SW480 (cell line): ENCODE measurements around the gene LMF1.
"Not testable (repeated sequence)": the region's sequence is repeated elsewhere in the genome, so short reads cannot be mapped to it uniquely, and the experiment has no call there.

Experiments
- DNase-seq: peaks from one replicate; pipeline ENCODE4 v3.0.0-alpha.2; 2016; ENCODE audit warnings: low spot score

LMF1 gene

DNA sequence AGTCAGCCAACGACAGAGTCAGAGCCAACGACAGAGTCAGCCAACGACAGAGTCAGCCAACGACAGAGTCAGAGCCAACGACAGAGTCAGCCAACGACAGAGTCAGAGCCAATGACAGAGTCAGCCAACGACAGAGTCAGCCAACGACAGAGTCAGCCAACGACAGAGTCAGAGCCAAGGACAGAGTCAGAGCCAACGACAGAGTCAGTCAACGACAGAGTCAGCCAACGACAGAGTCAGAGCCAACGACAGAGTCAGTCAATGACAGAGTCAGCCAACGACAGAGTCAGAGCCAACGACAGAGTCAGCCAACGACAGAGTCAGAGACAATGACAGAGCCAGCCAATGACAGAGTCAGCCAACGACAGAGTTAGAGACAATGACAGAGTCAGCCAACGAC lies 22.0 kb downstream of the LMF1 start:
- not testable (repeated sequence) for DNase-seq

DNA sequence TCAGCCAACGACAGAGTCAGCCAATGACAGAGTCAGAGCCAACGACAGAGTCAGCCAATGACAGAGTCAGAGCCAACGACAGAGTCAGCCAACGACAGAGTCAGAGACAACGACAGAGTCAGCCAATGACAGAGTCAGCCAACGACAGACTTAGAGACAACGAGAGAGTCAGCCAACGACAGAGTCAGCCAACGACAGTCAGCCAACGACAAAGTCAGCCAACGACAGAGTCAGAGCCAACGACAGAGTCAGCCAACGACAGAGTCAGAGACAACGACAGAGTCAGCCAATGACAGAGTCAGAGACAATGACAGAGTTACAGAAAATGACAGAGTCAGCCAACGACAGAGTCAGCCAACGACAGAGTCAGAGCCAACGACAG lies 22.9 kb downstream of the LMF1 start:
- not testable (repeated sequence) for DNase-seq

DNA sequence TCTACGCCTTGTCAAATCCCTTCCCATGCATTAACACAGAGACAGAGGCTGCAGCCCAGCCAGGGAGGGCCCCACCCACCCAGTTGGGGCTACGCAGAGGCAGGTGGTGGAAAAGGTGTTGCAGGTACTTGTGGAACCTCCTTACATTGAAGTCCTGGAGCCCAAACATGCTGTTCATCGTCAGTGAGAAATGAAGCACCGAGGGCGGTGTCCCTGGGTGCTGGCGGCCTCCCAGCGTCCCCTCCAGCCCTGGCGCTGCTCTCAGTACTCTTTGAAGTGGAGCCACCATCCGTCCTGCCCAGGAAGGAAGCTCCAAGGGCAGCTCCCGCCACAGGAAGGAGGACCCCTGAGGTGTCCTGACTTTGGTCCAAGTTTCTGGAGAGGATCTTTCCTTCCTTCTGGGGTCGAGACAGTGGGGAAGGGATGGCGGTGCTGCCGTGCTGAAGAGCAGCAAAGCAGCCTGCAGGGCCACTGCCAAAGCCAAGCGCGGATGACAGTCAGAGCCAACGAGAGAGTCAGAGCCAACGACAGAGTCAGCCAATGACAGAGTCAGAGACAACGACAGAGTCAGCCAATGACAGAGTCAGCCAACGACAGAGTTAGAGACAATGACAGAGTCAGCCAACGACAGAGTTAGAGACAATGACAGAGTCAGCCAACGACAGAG lies 23.4 kb downstream of the LMF1 start:
- DNase-seq = no peak

DNA sequence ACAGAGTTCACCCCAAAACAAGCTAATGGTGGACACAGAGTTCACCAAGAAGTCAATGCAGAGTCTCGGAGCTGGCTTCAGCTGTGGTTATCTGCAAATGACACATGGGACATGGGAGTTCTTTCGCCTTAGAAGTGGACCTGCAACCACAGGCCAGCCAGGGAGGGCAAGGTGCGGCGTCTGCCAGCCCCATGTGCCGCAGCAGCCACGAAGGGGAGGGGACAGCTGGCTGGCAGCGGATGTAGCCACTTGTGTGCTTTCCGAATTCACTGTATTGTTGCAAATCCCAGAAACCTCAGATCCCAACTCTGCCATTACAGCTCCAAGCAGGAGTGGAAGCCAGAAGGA lies 24.8 kb downstream of the LMF1 start:
- DNase-seq = no peak

DNA sequence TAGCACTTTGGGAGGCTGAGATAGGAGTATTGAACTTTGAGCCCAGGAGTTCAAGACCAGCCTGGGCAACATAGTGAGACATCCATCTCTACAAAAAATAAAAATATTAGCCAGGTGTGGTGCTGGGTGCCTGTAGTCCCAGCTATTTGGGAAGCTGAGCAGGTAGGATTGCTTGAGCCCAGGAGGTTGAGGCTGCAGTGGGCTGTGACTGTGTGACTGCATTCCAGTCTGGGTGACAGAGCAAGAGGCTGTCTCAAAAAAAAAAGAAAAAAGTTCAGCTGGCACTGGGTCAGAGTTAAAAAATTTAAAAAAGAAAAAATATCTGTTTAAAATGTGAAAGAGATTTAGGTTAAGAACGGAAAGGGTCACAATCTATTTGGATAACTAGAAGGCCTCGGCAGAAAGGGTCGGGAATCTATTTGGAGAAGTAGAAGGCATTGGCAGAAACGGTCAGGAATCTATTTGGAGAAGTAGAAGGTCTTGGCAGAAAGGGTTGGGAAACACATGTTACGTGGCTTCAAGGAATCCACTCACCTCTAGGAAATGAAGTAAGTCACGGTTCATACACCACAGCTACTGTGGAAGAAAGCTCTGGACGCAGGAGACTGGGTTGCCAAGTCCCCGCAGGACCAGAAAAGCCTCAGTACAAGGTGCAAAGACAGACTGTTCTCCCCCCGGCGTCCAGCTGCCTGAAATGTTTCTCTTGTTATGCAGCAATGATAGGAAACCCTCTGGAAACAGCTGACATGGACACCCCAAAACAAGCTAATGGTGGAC lies 25.3 kb downstream of the LMF1 start:
- no peak for DNase-seq

DNA sequence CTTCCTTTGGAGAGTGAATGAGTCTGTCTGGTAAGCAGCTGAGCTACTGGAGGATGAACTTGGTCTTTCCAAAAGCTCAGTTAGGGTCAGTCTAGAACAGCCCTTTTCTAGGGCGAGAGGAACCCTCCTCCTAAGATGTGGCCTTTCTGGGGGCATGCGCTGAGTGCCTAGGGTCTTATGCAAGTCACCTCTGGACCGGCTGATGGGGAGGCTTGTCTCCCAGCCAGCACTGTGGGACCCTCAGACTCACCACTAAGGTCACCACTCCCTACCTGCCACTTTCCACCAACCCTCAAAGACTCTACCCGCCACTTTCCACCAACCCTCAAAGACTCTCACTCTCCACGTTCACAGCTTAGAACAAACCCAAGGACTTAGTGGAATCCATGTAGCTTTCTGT lies 26.8 kb downstream of the LMF1 start:
- no peak for DNase-seq

DNA sequence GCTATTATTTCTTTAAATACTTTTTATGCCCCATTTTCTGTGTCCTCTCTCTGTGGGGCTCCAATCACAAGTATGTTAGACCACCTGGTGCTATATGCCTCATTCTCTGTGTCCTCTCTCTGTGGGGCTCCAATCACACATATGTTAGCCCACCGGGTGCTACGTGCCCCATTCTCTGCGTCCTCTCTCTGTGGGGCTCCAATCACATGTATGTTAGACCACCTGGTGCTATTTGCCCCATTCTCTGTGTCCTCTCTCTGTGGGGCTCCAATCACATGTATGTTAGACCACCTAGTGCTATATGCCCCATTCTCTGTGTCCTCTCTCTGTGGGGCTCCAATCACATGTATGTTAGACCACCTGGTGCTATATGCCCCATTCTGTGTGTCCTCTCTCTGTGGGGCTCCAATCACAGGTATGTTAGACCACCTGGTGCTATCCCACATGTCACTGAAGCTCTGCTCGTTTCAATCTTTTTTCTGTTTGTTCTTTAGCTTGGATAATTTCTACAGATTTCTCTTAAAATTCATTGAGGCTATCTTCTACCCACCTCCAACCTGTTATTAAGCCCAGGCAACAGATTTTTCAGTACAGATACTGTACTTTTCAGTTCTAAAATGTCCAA lies 28.2 kb downstream of the LMF1 start:
- no peak for DNase-seq

DNA sequence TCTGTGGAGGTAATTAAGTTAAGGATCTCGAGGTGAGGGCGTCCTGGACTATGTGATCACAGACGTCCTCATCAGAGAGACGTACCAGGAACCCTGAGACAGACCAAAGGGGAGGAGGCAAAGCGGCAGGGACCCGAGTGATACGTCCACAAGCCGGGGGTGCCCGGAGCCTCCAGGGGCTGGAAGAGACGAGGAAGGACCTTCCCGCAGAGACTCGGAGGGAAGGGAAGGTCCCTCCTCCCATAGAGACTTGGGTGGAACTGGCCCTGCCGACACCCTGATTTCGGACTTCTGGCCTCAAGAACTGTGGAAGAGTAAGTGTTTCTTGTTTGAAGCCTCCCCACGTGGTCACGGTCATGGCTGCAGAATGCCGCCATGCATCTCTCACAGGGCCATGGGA lies 30.8 kb downstream of the LMF1 start:
- DNase-seq = no peak

DNA sequence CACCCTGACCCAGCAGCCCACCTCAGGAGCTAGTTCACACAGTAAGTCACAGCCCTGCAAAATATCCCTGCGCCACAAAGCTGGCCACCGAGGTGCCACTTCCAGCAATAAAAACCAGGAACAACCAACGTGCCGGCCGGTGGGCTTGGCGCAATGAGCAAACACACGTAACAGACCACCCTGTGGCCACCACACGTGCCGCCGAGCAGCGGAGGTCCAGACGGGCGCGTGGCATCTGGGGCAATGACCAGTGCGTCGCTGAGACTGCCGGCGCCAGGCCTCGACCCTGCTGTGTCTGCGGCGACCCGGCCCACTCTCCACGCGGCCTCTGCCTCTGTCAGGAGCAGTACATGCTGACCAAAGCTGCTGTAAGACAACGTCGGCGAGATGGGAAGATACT lies 31.5 kb downstream of the LMF1 start:
- no peak for DNase-seq

DNA sequence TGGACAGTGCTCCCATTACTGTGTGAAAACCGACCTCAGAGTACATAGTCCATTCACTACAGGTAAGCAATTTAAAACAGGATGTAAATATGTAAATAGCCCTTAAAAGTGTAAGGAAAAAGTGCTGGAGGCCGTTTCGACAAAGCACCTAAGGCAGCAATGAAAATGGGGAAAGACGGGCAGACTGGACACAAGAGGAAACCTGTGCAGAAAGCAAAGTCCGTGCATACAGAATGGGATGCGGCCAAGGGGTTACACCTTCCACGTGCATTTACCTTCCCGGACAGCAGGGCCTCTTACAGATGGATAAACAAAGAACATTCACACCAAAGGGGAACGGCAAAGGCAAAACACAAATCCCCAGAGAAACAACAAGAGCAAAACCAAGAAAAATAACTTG lies 32.0 kb downstream of the LMF1 start:
- no peak for DNase-seq

DNA sequence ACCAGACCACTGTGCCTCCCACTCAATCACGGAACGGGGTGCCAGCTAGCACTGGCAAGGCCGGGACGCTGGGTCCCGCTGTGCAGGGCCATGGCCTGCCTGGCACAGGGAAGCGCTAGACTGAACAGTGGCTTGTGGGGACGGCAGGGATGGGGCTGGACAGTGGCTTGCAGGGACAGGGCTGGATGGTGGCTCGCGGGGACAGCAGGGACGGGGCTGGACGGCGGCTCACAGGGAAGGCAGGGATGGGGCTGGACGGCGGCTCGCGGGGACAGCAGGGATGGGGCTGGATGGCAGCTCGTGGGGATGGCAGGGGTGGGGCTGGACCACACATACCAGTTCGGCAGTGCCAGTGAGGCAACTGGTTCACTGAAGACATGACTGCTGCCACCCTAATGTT lies 32.6 kb downstream of the LMF1 start:
- no peak for DNase-seq

DNA sequence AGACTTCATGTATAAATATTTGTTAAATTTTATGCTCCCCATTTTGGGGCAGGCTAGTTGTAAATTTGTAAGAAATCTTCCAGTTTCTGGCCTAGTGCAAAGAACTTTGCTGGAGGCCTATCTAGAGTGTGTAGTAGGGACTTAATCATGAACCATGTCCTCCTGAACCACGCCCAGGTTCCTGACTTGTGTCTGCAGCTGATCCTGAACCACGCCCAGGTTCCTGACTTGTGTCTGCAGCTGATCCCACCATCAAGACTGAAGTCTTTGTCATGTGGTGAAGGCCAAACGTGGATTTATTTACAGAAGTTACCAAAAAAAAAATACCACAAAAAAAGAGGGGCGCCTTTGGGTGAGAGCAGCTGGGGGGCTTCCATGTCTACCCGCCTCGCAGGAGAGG lies 33.1 kb downstream of the LMF1 start:
- peak; percentile 13 for DNase-seq

DNA sequence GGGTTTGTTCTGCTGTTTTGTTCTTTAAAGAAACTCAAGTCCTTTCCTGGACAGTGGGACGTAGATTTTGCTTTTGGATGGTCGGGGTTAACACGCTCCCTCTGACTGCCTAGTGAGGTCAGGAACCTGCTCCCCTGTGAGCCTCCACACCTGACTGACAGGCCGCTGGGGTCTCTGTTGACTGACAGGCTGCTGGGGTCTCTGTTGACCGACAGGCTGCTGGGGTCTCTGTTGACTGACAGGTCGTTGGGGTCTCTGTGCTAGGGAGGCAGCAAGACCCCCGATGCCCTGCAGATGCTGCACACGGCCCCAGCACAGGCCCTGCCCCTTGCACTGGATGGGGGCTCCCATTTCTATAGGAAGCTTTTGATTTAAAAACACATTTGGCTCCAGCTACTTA lies 33.5 kb downstream of the LMF1 start:
- DNase-seq = no peak

DNA sequence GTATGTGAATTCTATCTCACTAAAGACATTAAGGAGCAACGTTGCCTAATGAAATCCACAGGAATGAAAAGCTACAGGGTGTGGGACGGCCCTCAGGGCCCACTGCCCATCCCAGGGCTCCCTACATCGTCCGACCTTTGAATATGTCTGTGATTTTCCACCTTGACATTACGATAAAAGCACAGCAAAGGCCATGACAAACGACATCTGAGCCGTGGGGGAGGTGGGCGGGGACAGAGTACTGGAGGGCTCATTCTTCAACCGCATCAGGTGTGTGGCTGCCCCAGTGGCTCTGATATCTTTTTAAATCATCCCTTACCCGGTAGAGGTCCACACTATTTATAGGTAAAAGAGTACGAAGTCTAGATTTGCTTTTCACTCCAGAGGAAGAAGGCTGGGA lies 35.1 kb downstream of the LMF1 start:
- no peak for DNase-seq

DNA sequence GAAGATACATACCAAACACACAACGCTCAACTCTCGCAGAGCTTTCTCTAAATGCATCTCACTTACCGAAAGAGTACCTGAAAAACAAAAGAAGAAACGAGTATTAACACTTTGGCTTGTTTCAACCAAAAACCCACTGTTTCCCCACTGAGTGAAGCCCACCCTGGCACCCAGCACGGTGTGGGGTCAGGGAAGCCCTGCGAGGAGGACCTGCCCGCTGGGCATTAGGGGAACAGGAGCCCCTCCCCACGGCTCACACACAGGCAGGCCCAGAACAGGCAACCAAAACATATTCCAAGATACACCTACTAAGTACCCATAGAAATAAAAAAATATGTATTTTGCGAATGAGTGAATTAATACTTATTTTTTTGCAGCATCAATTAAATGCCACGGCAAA lies 36.6 kb downstream of the LMF1 start:
- DNase-seq = no peak

DNA sequence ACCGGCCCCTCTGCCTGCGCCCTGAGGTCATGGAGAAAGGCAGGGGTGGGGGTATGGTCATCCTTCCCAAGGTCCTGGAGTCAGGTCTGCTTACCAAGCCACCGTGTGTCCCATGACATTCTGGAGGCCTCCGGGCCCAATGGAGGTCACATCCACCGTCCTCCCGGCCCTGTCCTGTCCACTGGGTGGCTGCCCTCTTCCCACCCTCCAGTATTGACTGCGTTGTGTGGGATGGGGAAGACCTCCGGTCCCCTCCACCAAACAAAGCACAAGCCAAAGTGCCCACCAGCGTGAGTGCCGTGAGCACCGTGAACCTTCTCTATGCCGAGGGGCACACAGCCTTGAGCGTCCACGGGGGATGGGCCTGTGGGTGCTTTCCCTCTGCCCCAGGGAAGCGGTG lies 37.2 kb downstream of the LMF1 start:
- no peak for DNase-seq

DNA sequence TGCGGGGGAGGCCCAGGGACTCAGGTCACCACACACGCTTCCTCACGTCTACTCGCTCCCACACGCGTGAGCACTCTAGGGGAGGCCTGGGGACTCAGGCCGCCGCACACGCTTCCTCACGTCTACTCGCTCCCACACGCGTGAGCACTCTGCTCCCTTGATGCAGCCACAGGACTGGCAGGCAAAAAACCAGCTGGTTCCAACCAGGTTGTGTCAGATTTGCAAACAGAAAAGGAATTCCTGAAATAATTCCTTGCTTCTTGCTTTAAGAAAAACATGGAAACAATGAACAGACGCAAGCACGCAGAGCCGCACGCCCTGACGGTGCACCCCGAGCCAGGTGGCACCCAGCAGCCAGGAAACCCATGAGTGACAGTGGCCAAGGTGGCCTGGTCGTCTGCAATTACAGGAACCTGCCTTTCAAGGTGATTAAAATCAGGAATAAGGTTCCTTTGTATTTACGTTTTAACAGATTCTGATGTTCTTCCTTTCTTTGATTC lies 37.9 kb downstream of the LMF1 start:
- no peak for DNase-seq

DNA sequence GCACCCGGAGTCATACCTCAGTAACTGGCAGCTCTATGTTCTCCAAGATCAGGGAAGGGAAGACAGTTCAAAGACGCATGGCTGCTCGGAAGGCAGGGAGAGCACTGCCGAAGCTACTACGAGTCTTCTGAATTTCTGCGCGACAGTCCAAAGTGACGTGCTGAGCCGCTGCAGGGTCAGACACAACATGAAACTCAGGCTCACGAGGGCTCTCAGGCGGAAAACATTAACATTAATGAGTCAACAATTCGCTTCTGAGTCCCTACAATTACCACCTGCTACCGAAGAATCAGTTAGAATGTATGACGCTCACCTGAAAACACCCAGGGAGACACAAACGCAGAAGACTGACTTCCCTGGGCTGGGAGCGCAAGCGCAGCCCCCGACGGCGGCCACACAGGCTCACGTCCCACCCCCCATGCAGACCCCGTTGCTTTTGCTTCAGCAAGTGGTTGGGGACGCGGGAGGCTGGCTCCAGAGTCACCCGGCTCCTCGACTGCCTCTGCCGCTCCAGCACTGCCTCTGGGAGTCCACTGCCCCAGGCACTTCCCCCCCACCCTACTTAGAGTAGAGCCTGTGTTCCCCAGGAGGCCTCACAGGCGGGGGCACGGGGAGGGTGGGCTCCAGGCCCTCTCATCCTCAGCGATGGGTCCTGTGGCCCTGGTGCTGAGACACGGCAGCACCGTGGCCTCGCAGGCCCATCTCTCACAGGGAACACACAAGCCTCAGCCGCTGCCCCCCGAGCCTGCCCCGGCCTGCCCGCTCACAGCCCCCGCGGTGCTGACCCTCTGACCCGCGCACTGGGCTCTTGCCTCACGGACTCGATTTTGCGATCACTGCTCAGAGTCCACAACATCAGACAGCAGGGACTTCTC lies 38.9 kb downstream of the LMF1 start:
- DNase-seq = no peak

DNA sequence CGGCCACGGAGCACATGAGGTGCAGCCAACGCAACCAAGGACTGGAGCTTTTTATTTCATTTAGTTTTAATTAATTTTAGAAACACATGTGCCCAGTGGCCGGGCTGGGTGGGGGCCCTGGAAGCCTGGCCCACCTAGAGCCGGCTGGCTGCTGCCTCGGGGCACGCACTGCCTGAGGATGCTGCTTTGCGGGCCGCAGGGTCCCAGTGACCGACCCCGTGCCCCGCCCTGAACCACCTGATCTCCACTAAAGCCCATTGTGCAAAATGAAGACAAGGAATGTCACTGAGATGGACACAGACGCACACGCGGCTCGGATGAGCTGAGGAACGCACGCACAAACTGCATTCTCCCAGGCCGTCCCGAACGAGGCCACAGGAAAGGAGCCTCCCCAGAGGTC lies 39.6 kb downstream of the LMF1 start:
- DNase-seq = no peak

DNA sequence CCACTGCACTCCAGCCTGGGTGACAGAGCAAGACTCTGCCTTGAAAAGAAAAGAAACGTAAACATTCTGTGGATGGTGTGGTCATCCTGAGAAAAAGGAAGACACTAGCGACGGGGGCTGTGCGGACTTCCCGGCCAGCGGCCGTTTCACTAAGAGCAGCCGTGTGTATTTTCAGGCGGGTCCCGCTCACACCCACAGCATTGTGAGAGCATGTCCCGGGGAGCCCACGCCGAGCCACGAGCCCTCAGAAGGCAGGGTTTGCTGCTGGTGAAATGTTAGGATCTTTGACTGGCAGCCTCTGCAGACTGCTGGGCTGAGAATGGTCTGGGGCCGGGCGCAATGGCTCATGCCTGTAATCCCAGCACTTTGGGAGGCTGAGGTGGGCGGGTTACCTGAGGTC lies 40.3 kb downstream of the LMF1 start:
- no peak for DNase-seq

DNA sequence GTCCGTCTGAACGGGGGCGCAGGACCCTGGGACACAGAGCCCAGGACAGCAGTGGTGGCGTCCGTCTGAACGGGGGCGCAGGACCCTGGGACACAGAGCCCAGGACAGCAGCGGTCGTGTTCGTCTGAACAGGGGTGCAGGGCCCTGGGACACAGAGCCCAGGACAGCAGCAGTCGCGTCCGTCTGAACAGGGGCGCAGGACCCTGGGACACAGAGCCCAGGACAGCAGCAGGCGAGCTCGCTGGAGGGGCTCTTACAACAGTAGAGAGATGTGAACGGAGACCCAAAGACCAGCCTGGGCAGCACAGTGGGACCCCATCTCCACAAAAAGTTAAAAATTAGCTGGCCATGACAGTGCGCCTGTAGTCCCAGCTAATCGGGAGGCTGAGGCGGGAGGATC lies 40.7 kb downstream of the LMF1 start:
- no peak for DNase-seq

DNA sequence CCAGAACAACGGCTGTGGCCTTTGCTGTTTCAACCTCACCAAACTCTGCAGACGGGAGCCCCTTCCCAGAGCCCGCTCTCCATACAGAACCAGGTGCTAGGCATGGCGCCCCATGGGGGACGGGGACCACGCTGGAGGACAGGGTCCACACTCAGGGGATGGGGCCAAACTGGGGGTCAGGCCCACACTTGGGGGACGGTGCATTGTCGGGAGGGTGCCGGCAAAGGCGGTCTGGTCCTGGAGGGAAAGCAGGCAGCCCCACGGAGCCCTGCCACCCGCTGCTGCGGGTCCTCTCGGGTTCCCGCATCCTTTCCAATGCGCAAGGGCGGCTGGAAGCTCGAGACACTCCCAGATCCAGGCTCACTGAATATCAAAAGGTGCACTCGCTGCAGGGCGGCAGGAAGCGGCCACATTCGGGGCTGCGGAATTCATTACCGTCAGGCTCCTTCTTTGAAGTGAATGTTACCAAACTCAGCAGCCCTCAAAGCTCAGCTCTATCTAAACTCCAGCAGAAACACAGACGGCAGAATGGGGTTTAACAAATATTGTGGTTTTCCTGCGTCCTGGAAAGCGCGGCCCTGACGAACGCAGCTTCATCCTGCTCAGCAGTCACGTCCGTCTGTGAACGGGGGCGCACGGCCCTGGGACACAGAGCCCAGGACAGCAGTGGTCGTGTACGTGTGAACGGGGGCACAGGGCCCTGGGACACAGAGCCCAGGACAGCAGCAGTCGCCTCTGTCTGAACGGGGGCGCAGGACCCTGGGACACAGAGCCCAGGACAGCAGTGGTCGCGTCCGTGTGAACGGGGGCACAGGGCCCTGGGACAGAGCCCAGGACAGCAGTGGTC lies 41.3 kb downstream of the LMF1 start:
- no peak for DNase-seq
